Stimulated activated naive CD8-positive, alpha-beta T cell treated with anti-CD3 and anti-CD28 coated beads, Interleukin-15, Interleukin-2, amounts not matched to agents 100 ng/mL and 50 ng/mL, for 24 hours (primary cell): ENCODE measurements around the gene EXOC4.
"Not testable (repeated sequence)": the region's sequence is repeated elsewhere in the genome, so short reads cannot be mapped to it uniquely, and the experiment has no call there.

Experiments used
- H3K27ac Mint-ChIP-seq: one replicate; pipeline ENCODE4 v1.8.0; 2021; ENCODE audit warnings: mild to moderate bottlenecking, mixed read lengths
- H3K27me3 Mint-ChIP-seq: one replicate; pipeline ENCODE4 v1.8.0; 2021; ENCODE audit warnings: mixed read lengths
- H3K36me3 Mint-ChIP-seq: one replicate; pipeline ENCODE4 v1.8.0; 2021; ENCODE audit warnings: low read depth, mixed read lengths
- H3K4me1 Mint-ChIP-seq: one replicate; pipeline ENCODE4 v1.8.0; 2021; ENCODE audit warnings: low read depth, mixed read lengths
- H3K4me3 Mint-ChIP-seq: one replicate; pipeline ENCODE4 v1.8.0; 2021; ENCODE audit warnings: mild to moderate bottlenecking, mixed read lengths
- H3K9me3 Mint-ChIP-seq: one replicate; pipeline ENCODE4 v1.8.0; 2021; ENCODE audit warnings: mixed read lengths

The EXOC4 gene

GRCh38 chr7:133629701-133630100 is 376.8 kb downstream of the EXOC4 start:
- Mint-ChIP-seq H3K27me3 (no peaks in the 10 kb centered on the region), H3K9me3 (peaks cover 5% of the 10 kb centered on the region), H3K4me3 (no peak overlapping the region), H3K36me3 (peaks cover 57% of the 10 kb centered on the region), H3K4me1 (no peaks in the 10 kb centered on the region), H3K27ac (no peak overlapping the region)

DNA sequence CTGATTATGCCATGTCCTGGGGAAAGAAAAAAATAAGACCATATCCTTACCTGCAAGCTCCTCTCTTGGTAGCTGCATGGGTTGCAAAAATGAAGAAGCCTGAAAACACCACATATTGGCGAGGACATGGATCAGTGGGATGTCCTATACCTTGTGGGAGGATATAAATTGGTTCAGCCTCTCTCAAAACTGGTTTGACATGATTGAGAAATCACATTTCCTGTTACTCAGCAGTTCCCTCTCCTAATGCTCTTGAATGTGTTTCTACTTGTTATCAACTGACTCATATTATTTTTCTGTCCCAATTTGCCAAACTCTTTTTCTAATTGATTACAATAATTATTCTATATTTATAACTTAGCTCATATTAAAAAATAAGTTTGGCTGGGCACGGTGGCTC is 380.2 kb downstream of the EXOC4 start:
- peaks cover 52% of the 10 kb centered on the region for H3K36me3 Mint-ChIP-seq
- no peaks in the 10 kb centered on the region for H3K4me1 Mint-ChIP-seq
- no peak overlapping the region for H3K4me3 Mint-ChIP-seq
- no peaks in the 10 kb centered on the region for H3K9me3 Mint-ChIP-seq
- no peak overlapping the region for H3K27ac Mint-ChIP-seq
- H3K27me3 Mint-ChIP-seq = no peaks in the 10 kb centered on the region

DNA sequence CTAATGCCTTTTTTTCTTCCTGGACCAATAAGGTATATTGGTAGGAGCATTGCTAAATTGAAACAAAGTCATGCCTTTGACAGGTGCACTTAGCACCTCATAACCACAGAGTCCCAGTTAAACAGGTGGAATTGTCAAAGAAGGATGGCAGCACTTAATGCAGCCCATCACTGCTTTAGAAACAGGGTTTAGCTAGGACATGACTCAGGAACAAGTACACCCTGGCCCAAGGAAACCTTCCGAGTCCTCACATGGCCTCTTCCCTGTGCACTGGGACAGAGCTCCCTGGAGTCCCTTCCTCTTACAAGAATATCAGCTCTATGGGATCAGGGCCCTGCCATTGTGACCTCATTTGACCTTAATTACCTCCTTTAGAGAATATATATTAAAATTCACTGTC is 382.7 kb downstream of the EXOC4 start:
- H3K27ac Mint-ChIP-seq = no peak overlapping the region
- H3K4me3 Mint-ChIP-seq = no peak overlapping the region
- no peaks in the 10 kb centered on the region for H3K27me3 Mint-ChIP-seq

DNA sequence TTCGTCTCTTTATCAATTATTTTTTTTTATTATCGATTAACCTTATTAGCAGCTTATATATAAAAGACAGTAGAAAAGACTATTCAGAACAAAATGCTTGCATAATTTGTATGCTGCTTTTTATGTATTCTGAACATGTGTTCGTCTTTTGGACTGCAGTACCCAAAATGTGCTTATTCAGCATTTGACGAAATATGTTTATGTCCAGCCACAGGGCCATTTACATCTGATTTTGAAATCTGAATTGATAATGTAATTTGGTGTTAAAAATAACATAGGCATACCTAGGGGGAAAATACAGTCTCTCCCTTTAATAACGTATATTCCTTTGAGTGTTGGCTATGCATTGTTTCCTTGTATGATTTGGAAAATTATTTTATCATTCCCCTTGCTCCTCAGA is 386.0 kb downstream of the EXOC4 start:
- H3K27me3 Mint-ChIP-seq = no peaks in the 10 kb centered on the region
- H3K9me3 Mint-ChIP-seq = peaks cover 6% of the 10 kb centered on the region
- peaks cover 31% of the 10 kb centered on the region for H3K36me3 Mint-ChIP-seq
- H3K4me3 Mint-ChIP-seq = no peak overlapping the region
- no peak overlapping the region for H3K27ac Mint-ChIP-seq
- no peaks in the 10 kb centered on the region for H3K4me1 Mint-ChIP-seq

More for the DNA sequence above, 382.7 kb downstream of the EXOC4 start:
- Mint-ChIP-seq H3K9me3 (no peaks in the 10 kb centered on the region), H3K4me1 (no peaks in the 10 kb centered on the region), H3K36me3 (peaks cover 37% of the 10 kb centered on the region)

DNA sequence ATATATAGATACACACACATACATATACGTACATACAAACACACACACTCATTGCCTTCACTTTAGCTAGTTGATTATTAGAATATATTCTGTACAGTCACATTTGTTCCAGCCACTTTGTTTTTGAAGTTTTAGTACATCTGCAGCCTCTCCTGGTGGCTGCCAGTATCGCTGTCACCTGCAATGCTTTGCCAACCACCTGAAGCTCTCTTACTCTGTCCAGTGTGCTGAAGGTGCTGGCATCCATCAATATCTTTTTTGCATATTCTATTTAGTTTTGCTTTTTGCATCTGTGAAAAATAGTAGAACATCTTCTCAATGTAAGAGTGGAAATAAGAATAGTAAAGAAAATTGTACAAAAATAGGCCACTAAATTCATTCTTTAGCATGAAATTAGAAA is 388.6 kb downstream of the EXOC4 start:
- H3K4me3 Mint-ChIP-seq = no peak overlapping the region
- H3K27me3 Mint-ChIP-seq = no peaks in the 10 kb centered on the region
- H3K27ac Mint-ChIP-seq = no peak overlapping the region
- peaks cover 6% of the 10 kb centered on the region for H3K9me3 Mint-ChIP-seq
- peaks cover 27% of the 10 kb centered on the region for H3K36me3 Mint-ChIP-seq
- no peaks in the 10 kb centered on the region for H3K4me1 Mint-ChIP-seq

GRCh38 chr7:133642907-133643306 is 390.0 kb downstream of the EXOC4 start:
- no peaks in the 10 kb centered on the region for H3K4me1 Mint-ChIP-seq
- no peak overlapping the region for H3K27ac Mint-ChIP-seq
- H3K9me3 Mint-ChIP-seq = peaks cover 6% of the 10 kb centered on the region
- peaks cover 27% of the 10 kb centered on the region for H3K36me3 Mint-ChIP-seq
- H3K27me3 Mint-ChIP-seq = no peaks in the 10 kb centered on the region
- no peak overlapping the region for H3K4me3 Mint-ChIP-seq

- H3K27me3 Mint-ChIP-seq, H3K4me1 Mint-ChIP-seq: not testable (repeated sequence)
These were observed 390.8 kb downstream of the EXOC4 start for GRCh38 chr7:133643652-133644051.

DNA sequence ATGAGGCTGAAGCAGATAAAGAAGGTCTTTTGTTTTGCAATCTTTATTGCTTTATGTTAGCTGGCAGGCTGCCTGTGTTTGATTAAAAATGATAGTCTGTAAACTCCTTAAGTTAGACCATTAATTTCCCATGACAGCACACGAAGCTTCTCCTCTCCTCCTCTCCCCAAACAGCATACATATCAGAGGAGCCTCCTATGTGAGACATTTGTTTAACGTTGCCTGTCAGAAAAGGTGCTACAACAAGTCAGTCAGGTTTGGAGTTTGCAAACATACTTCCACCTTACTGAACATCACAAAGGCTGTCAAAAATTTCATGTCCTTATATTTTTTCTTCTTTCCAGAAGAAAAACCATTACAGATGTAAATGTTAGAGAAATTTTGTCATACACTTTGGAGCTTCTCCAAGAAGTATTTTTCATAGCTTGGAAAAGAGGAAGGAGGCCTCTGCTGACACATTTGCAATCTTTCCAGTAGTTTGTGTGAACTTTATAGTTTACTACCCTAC is 393.1 kb downstream of the EXOC4 start:
- H3K27me3 Mint-ChIP-seq = no peaks in the 10 kb centered on the region
- no peaks in the 10 kb centered on the region for H3K4me1 Mint-ChIP-seq
- no peak overlapping the region for H3K4me3 Mint-ChIP-seq
- H3K27ac Mint-ChIP-seq = no peak overlapping the region
- peaks cover 6% of the 10 kb centered on the region for H3K9me3 Mint-ChIP-seq
- peaks cover 20% of the 10 kb centered on the region for H3K36me3 Mint-ChIP-seq

More at GRCh38 chr7:133643652-133644051, 390.8 kb downstream of the EXOC4 start:
- H3K27ac Mint-ChIP-seq, H3K4me3 Mint-ChIP-seq, H3K9me3 Mint-ChIP-seq: not testable (repeated sequence)
- H3K36me3 Mint-ChIP-seq = peaks cover 27% of the 10 kb centered on the region

DNA sequence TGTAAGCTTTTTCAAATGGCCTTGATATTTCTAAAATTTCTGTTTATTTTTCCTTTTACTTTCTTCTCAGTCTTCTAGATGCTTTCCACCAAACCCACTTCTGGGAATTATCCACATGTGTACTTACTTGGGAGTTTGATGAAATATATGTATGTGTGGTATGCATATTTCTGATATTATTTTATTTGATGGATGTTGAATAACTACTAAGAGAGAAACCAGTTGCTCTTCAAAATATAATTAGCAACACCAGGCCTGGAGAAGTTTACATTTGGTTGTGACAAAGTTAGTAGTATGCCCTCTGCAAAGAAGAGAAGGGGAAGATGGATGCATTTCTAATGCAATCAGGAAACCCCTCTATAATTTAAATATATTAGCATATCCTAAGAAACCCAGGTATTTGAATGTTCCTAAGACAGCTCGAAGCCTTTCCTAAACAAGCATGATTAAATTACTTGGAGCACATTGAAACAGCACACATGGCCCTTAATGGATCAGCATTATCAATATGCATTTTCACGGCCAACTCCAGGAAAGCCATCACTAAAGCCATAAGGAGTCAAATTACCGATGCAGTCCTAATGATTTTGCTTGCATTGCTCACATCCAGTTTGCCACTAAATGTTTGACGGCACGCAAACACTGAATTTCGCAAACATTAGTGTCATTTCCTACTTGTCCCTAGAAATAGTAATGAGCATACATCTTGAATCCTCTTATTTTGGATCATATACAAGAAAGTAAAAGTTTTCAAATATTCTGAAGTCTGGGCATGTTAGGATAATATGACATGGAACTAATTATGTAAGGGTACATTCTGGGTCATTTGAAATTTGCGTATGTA is 393.8 kb downstream of the EXOC4 start:
- peaks cover 20% of the 10 kb centered on the region for H3K36me3 Mint-ChIP-seq
- H3K4me1 Mint-ChIP-seq = no peaks in the 10 kb centered on the region
- peaks cover 6% of the 10 kb centered on the region for H3K9me3 Mint-ChIP-seq
- H3K27ac Mint-ChIP-seq = no peak overlapping the region
- H3K4me3 Mint-ChIP-seq = no peak overlapping the region
- H3K27me3 Mint-ChIP-seq = no peaks in the 10 kb centered on the region

DNA sequence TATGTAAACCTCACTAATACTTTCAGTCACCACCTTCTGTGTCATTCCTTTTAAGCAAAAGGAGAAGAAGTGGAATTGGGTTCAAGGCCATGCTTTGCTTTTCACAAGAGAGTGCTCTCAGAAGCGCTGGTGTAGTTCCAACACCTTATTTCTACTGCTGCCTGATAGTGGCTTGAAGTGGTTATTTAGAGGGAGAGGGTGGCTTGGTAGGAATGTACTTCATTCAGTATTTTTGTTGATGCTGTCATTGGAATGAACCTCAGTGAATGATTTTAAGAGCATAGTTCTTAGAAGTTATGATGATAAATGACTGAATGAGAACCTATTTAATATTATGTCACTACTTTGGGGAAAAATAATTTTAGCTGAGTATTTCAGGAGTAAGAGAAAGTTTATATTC is 396.7 kb downstream of the EXOC4 start:
- Mint-ChIP-seq H3K4me3 (no peak overlapping the region), H3K4me1 (no peaks in the 10 kb centered on the region), H3K27me3 (no peaks in the 10 kb centered on the region), H3K36me3 (peaks cover 4% of the 10 kb centered on the region), H3K9me3 (no peaks in the 10 kb centered on the region), H3K27ac (no peak overlapping the region)

DNA sequence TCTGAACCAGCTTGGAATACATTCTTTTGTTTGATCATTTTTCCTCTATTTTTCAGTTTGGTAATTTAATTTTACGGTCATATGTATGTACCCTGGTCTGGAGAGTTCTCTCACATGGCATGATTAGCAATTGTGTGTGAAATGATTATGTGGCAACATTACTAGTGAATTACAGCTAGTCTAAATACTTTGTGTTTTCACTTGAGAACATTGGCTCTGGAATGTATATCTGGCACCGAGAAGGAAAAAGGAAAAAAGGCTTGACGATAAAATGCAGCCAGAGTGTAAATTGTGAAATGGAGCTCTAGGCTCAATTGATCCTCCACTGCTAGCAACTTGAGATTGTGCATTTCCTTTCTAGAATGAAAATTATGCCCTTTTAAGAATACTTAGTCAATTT is 397.2 kb downstream of the EXOC4 start:
- Mint-ChIP-seq H3K36me3 (peaks cover 4% of the 10 kb centered on the region), H3K4me1 (no peaks in the 10 kb centered on the region), H3K27ac (no peak overlapping the region), H3K4me3 (no peak overlapping the region), H3K27me3 (no peaks in the 10 kb centered on the region), H3K9me3 (no peaks in the 10 kb centered on the region)

DNA sequence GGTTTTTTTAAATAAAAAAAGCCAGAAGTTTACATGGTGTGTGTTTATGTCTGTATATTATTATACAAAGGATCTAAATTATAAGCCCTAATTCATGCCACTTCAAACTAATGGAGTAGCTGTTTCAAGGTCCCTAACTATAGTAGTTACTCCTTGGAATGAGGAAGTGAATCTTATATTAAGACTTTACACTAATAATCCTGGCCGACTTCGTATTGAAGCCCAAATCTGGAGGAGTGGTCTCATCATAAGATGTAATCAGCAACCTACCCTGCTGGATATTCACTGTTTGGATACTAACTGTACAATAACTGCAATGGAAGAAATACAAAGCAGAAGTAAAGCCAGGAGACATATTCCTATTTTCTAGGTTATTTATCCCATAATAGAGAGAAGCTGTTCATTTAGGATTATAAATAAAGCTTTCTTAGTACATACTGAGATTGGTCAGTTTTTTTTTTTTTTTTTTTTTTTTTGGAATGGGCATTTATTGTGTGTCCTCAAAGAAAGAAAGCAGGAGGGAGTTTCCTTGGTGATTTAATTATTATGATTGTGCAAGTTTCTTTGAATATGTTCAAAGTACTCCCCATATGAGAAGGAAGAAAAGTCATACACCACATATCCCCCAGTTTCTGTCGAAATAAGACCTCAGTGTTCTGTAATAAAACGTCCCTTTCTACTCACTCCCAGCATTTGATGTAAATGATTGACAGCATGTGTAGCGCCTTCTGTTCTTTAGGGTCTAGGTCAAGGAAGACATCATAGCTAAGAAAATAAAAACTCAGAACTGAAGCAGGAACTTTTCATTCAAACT is 397.8 kb downstream of the EXOC4 start:
- Mint-ChIP-seq H3K9me3 (no peaks in the 10 kb centered on the region), H3K4me3 (no peak overlapping the region), H3K4me1 (no peaks in the 10 kb centered on the region), H3K36me3 (no peaks in the 10 kb centered on the region), H3K27me3 (no peaks in the 10 kb centered on the region), H3K27ac (no peak overlapping the region)

DNA sequence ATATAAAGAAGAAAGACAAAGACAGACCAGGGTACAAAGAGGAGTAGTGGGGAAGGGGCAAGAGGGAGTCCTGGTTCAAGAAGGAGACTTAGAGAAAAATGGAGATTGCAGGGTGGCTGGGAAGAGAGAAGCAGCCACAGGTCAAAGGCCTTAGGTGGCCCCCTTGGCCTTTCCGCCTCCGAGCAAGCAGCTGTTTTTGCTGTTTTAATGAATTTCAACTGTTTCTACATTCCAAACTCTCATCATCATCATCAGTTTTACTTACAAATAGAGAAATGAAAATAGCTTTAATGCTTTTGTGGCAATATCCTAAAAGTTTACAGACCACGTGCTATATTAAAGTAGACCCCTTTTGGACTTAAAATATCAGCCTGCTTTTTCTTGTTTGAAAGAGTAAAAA is 399.7 kb downstream of the EXOC4 start:
- H3K4me3 Mint-ChIP-seq = no peak overlapping the region

DNA sequence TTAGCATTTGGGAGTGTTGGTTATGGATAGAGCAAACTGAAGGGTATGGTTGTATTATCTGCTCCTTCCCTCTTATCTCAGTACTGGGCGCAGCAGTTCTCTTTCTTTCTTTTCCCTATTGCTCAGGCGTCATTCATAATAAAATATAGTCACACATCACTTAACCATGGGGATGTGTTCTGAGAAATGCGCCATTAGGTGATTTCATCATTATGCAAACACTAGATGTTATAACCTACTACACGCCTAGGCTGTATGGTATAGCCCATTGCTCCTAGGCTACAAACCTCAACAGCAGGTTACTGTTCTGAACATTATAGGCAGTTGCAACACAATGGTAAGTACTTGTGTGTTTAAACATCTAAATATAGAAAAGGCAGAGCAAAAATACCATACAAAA is 401.7 kb downstream of the EXOC4 start:
- H3K4me3 Mint-ChIP-seq = no peak overlapping the region
- H3K4me1 Mint-ChIP-seq = no peaks in the 10 kb centered on the region
- no peaks in the 10 kb centered on the region for H3K36me3 Mint-ChIP-seq
- H3K27ac Mint-ChIP-seq = no peak overlapping the region
- H3K9me3 Mint-ChIP-seq = no peaks in the 10 kb centered on the region
- H3K27me3 Mint-ChIP-seq = no peaks in the 10 kb centered on the region

More for the DNA sequence above, 399.7 kb downstream of the EXOC4 start:
- no peaks in the 10 kb centered on the region for H3K9me3 Mint-ChIP-seq
- H3K4me1 Mint-ChIP-seq = no peaks in the 10 kb centered on the region
- H3K27me3 Mint-ChIP-seq = no peaks in the 10 kb centered on the region
- H3K36me3 Mint-ChIP-seq = no peaks in the 10 kb centered on the region
- H3K27ac Mint-ChIP-seq = no peak overlapping the region

DNA sequence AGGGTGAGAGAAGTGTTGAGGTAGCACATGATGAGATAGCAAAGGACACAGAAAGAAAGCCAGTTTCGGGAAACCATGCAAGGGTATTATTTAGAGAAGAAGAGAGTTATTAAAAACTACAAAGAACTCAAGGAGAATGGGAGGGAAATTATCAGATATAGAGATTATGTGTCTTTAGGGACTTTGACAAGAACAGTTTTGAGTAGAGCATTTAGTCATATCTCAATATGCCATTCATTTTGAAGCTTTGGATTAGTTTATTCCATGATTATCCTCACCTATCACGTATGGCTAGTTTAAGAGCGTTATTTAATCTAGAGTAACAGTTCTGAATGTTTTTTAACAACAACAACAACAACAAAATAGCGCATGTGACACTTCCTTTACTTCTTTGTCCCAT is 409.4 kb downstream of the EXOC4 start:
- H3K27me3 Mint-ChIP-seq = no peaks in the 10 kb centered on the region
- no peak overlapping the region for H3K27ac Mint-ChIP-seq
- H3K4me3 Mint-ChIP-seq = no peak overlapping the region
- H3K36me3 Mint-ChIP-seq = peaks cover 27% of the 10 kb centered on the region
- H3K4me1 Mint-ChIP-seq = no peaks in the 10 kb centered on the region
- no peaks in the 10 kb centered on the region for H3K9me3 Mint-ChIP-seq
